ENCODE results near the gene TMEM131. TPM values are rescaled to one million over a fixed set of nuclear protein-coding genes. Genes with fewer than 3 reads are reported as not detected.
"Not testable (repeated sequence)": the region's sequence is repeated elsewhere in the genome, so short reads cannot be mapped to it uniquely, and the experiment has no call there.

Gene TMEM131
- total and polyA plus RNA-seq, 2 of the 8 experiments (the other 6 are each of a cell fraction or from before 2014, with no cell fraction given) = 9.7 to 22.9 TPM

DNA sequence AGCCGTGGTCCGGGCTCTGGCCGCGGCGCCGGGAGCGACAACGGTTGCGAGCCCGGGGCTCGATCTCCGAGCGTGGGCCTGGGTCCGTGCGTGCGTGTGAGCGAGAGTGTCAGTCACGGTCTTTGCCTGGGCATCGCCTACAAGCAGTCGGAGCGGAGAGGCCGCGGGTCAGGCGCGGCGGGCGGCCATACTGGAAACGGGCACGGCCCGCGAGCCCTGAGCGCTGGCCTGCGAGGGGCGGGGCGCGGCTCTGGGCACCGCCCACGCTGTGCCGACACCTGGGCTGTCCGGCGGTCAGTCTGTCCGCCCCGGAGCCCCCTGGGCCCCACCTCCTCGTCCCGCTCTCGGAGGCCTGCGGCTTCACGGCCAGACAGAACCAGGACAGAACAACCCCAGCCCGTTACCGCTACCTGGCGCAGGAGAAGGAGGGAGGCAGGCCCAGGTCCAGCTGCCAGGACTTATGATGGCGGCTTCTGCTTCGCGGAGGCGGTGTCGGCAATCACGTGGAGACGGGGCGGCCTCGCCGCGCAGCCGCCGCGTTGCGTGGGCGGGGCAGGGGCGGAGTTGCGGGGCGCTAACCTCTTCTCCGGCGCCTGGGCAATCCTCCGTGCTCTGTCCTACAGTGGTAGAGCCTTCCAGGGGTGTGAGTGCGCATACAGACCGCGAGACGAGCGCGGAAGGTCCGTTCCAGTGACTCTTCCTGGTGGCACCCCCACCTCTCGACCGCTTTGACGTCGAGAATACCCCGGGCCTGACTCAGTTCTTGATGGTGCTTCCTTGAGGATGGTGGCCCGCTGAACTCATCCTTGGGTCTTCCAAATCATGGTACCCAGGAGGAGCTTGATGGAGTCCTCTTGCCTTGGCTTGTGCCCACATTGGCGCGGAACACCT lies at the start of gene TMEM131 (continued):
- no peak for TF ChIP-seq CTCF (IDR thresholded peaks at IDR 0.05; ENCODE audit: control extremely low read depth in 1 of 3, insufficient read depth in 1 of 3, low read depth in 1 of 3, low read length in 3 of 3)
- TF ChIP-seq GTF2F1 (IDR thresholded peaks at IDR 0.05; ENCODE audit: borderline replicate concordance, low read depth, low read length) = no peak

GRCh38 chr2:98044730-98045129 lies 49.0 kb upstream of the TMEM131 start:
- H3K79me2 ChIP-seq (ENCODE audit: control insufficient read depth in 1 of 2, insufficient read depth in 2 of 2, low read length in 2 of 2); H3K4ac ChIP-seq (replicated peaks; ENCODE audit: insufficient read length, low read depth, low read length); FAIRE-seq; H4K91ac ChIP-seq (replicated peaks; ENCODE audit: insufficient read length, low read length); H2BK5ac ChIP-seq (ENCODE audit: low read depth, low read length); H4K8ac ChIP-seq (ENCODE audit: extremely low read depth, insufficient read depth, low read length); H4K20me1 ChIP-seq (replicated peaks in 1 of 2; ENCODE audit: control insufficient read depth in 1 of 2, insufficient read depth in 2 of 2, low read length in 2 of 2); H2AK5ac ChIP-seq (ENCODE audit: low read depth, low read length); H3K56ac ChIP-seq (replicated peaks; ENCODE audit: insufficient read length, low read depth, low read length); H2BK12ac ChIP-seq (ENCODE audit: low read depth, low read length); H2BK120ac ChIP-seq (replicated peaks; ENCODE audit: low read depth, low read length); H3K27ac ChIP-seq (ENCODE audit: low read depth, low read length); H3K23me2 ChIP-seq (ENCODE audit: low read depth, low read length); H3K14ac ChIP-seq (ENCODE audit: insufficient read length); DNase-seq (ENCODE audit: low read depth in 1 of 2, low spot score in 2 of 2); H3K23ac ChIP-seq (ENCODE audit: insufficient read length); H3K18ac ChIP-seq (ENCODE audit: extremely low read depth, low read length); H3K27me3 ChIP-seq (replicated peaks in 1 of 4; ENCODE audit: control insufficient read depth in 3 of 4, extremely low read depth in 1 of 4, insufficient read depth in 3 of 4, low read length in 3 of 4); H2BK15ac ChIP-seq (ENCODE audit: low read length); H2BK20ac ChIP-seq (ENCODE audit: low read length); H3K9me3 ChIP-seq (ENCODE audit: insufficient read depth in 2 of 2, low read depth in 1 of 2, low read length in 1 of 2); H3K9ac ChIP-seq (replicated peaks in 1 of 4; ENCODE audit: extremely low read depth in 1 of 4, low read depth in 3 of 4, low read length in 3 of 4); H3K4me2 ChIP-seq (ENCODE audit: insufficient read depth in 1 of 2, low read depth in 2 of 2, low read length in 2 of 2); H3K4me1 ChIP-seq (replicated peaks in 1 of 4; ENCODE audit: control insufficient read depth in 3 of 4, insufficient read depth in 4 of 4, low read length in 3 of 4); H3K36me3 ChIP-seq (ENCODE audit: control insufficient read depth in 2 of 4, insufficient read depth in 4 of 4, low read length in 3 of 4); POLR2A ChIA-PET (ENCODE audit: partially characterized antibody); H4K5ac ChIP-seq (ENCODE audit: insufficient read length, low read depth, low read length); H3K79me1 ChIP-seq (ENCODE audit: low read depth, low read length); H2AFZ ChIP-seq (ENCODE audit: low read length); H3K4me3 ChIP-seq (ENCODE audit: extremely low read depth in 1 of 4, insufficient read depth in 2 of 4, low read depth in 3 of 4, low read length in 4 of 4): not testable (repeated sequence)
- CTCF ChIA-PET (ENCODE audit: partially characterized antibody) = interaction anchor here (0.7 kb wide), 1 partner anchor 17 kb away, joined by 3 read pairs; no protein-coding TSS in a partner anchor
- 100% methylated on average over 2 of the region's 2 CpGs; no CpG with 5 or more reads in 1 of the 2 experiments for WGBS, 2 experiments (ENCODE audit: extremely low coverage in 1 of 2, insufficient coverage in 1 of 2, insufficient read length in 1 of 2, insufficient replicate concordance in 2 of 2, low coverage in 1 of 2, low lambda C conversion rate in 2 of 2, missing lambda C conversion rate in 1 of 2)

All from H1 (cell line).